CD14-positive monocyte (primary cell): ENCODE measurements around the gene RBM17. TPM values are rescaled to one million over a fixed set of nuclear protein-coding genes. Genes with fewer than 3 reads are reported as not detected.

Experiments
- DNase-seq, 3 donors: peaks; one replicate each; pipeline ENCODE4 v3.0.0-alpha.2; 2011 to 2022
- H2AFZ ChIP-seq: 2 replicates; pipeline ENCODE4 v1.6.0; 2012; ENCODE audit warnings: mild to moderate bottlenecking, low read depth, low read length, inconsistent platforms; ENCODE audit not compliant: insufficient read depth, poor library complexity, severe bottlenecking
- H3K27ac ChIP-seq, 2 donors: 1 replicate in 1 of 2; 2 replicates in 1 of 2; pipeline ENCODE4 v1.5.1; 2012 to 2013; ENCODE audit warnings: low read length in 2 of 2, control low read depth in 1 of 2, inconsistent platforms in 1 of 2, low read depth in 1 of 2, mild to moderate bottlenecking in 1 of 2
- H3K27me3 ChIP-seq, 2 donors: one replicate each; pipeline versions ENCODE4 v1.6.0 to v1.6.1; 2011 to 2013; ENCODE audit warnings: low read length in 2 of 2; ENCODE audit not compliant: control insufficient read depth in 2 of 2, insufficient read depth in 2 of 2
- H3K36me3 ChIP-seq, 2 donors: replicated peaks in 1 of 2; 1 replicate in 1 of 2; 2 replicates in 1 of 2; pipeline versions ENCODE4 v1.5.1 to v1.6.1; 2012 to 2013; ENCODE audit warnings: low read length in 2 of 2, control low read depth in 1 of 2, inconsistent platforms in 1 of 2, mild to moderate bottlenecking in 1 of 2; ENCODE audit not compliant: insufficient read depth in 2 of 2, control insufficient read depth in 1 of 2
- H3K4me1 ChIP-seq, 2 donors: 1 replicate in 1 of 2; 2 replicates in 1 of 2; pipeline versions ENCODE4 v1.5.1 to v1.6.1; 2012 to 2013; ENCODE audit warnings: low read length in 2 of 2, control low read depth in 1 of 2, inconsistent platforms in 1 of 2, mild to moderate bottlenecking in 1 of 2, moderate library complexity in 1 of 2; ENCODE audit not compliant: insufficient read depth in 2 of 2, control insufficient read depth in 1 of 2
- H3K4me2 ChIP-seq: replicated peaks from 2 replicates; pipeline ENCODE3; 2012; ENCODE audit warnings: low read length, moderate library complexity, mild to moderate bottlenecking; ENCODE audit not compliant: poor library complexity, severe bottlenecking; ENCODE audit errors: extremely low read depth
- H3K4me3 ChIP-seq, 3 experiments: fragments of 200-600 bp in 1 of 3; sonication (generic) in 1 of 3; replicated peaks in 1 of 3; 1 replicate in 2 of 3; 2 replicates in 1 of 3; pipeline ENCODE4 v1.5.1; 2011 to 2013; ENCODE audit warnings: low read length in 3 of 3, mild to moderate bottlenecking in 3 of 3, control low read depth in 2 of 3, low read depth in 2 of 3, inconsistent platforms in 1 of 3, moderate library complexity in 1 of 3
- H3K79me2 ChIP-seq: 2 replicates; pipeline ENCODE4 v1.6.0; 2012; ENCODE audit warnings: mild to moderate bottlenecking, control low read depth, inconsistent platforms, low read length, moderate library complexity; ENCODE audit not compliant: insufficient read depth
- H3K9ac ChIP-seq: 2 replicates; pipeline ENCODE4 v1.6.0; 2017; ENCODE audit warnings: low read length, mild to moderate bottlenecking; ENCODE audit not compliant: insufficient read depth, poor library complexity, severe bottlenecking
- H3K9me3 ChIP-seq, 2 donors: replicated peaks in 1 of 2; 1 replicate in 1 of 2; 2 replicates in 1 of 2; pipeline versions ENCODE4 v1.5.1 to v1.6.1; 2012 to 2013; ENCODE audit warnings: low read length in 2 of 2, control low read depth in 1 of 2; ENCODE audit not compliant: control insufficient read depth in 1 of 2, insufficient read depth in 1 of 2
- H4K20me1 ChIP-seq: 2 replicates; pipeline ENCODE4 v1.6.0; 2012; ENCODE audit warnings: mild to moderate bottlenecking, low read length, control low read depth, moderate library complexity; ENCODE audit not compliant: insufficient read depth
- H3K27ac Mint-ChIP-seq, 7 donors: one replicate each; pipeline ENCODE4 v1.8.0; 2020; ENCODE audit warnings: mild to moderate bottlenecking in 7 of 7, mixed read lengths in 7 of 7, moderate library complexity in 6 of 7, inconsistent platforms in 2 of 7
- H3K27me3 Mint-ChIP-seq, 3 donors: one replicate each; pipeline ENCODE4 v1.8.0; 2021 to 2022; ENCODE audit warnings: low read depth in 3 of 3, mild to moderate bottlenecking in 3 of 3, mixed read lengths in 3 of 3, moderate library complexity in 3 of 3, inconsistent platforms in 1 of 3
- H3K36me3 Mint-ChIP-seq, 2 donors: one replicate each; pipeline ENCODE4 v1.8.0; 2020; ENCODE audit warnings: mixed read lengths in 2 of 2, inconsistent platforms in 1 of 2, mild to moderate bottlenecking in 1 of 2
- H3K4me1 Mint-ChIP-seq: one replicate; pipeline ENCODE4 v1.8.0; 2020; ENCODE audit warnings: mild to moderate bottlenecking, mixed read lengths
- H3K4me3 Mint-ChIP-seq, 2 donors: one replicate each; pipeline ENCODE4 v1.8.0; 2020; ENCODE audit warnings: mild to moderate bottlenecking in 2 of 2, mixed read lengths in 2 of 2, moderate library complexity in 1 of 2
- H3K9me3 Mint-ChIP-seq, 7 donors: one replicate each; pipeline ENCODE4 v1.8.0; 2020 to 2022; ENCODE audit warnings: mixed read lengths in 7 of 7, mild to moderate bottlenecking in 6 of 7, moderate library complexity in 6 of 7, inconsistent platforms in 2 of 7
- CTCF ChIP-seq: fragments of 200-600 bp; IDR thresholded peaks from one replicate; pipeline ENCODE4 v1.8.0; 2022; ENCODE audit warnings: antibody characterized with exemption, mild to moderate bottlenecking
- WGBS: methylation state at CpG from one replicate; pipeline ENCODE4 v1.1.5; 2013; ENCODE audit warnings: missing lambda C conversion rate; ENCODE audit not compliant: insufficient coverage; 5-methylcytosine and 5-hydroxymethylcytosine counted together
- intact Hi-C, 2 donors: fragments of 100-400 bp; cut with micrococcal nuclease; formaldehyde crosslinking; loops; one replicate each; pipeline versions ENCODE4 v1.15.0 to v1.15.1; 2023
- polyA plus RNA-seq, 3 donors: library from polyadenylated mRNA; depleted of rRNA in 1 of 3; unstranded in 2 of 3; stranded (reverse) in 1 of 3; fragments of 300-500 nt in 2 of 3; fragments of >200 nt in 1 of 3; fragmentation: Illumina TruSeq in 2 of 3; gene quantifications; 1 replicate in 2 of 3; 2 replicates in 1 of 3; pipeline ENCODE4 v1.2.3, GENCODE V29; 2012 to 2021

The RBM17 gene
- polyA plus RNA-seq, 3 donors = 37.2 to 51.4 (median 44.5) TPM

- Histone ChIP-seq H3K36me3 (no peaks in the 10 kb centered on the region), H3K4me1 (peaks cover 32 to 33% of the 10 kb centered on the region in 2 donors), H3K9me3 (no peaks in the 10 kb centered on the region), H4K20me1 (no peaks in the 10 kb centered on the region), H3K27ac (no peak overlapping the region), H3K4me3 (no peak overlapping the region), H3K79me2 (no peaks in the 10 kb centered on the region), H3K27me3 (peaks cover 0 to 7% of the 10 kb centered on the region in 2 donors), H3K4me2 (no peak overlapping the region), H3K9ac (no peak overlapping the region), H2AFZ (no peak overlapping the region)
- Mint-ChIP-seq H3K27me3 (peaks cover 4 to 9% (median 6%) of the 10 kb centered on the region in 3 donors), H3K4me3 (no peak overlapping the region), H3K36me3 (no peaks in the 10 kb centered on the region), H3K4me1 (peaks cover 40% of the 10 kb centered on the region), H3K27ac (no peak overlapping the region), H3K9me3 (peaks cover 0 to 3% (median 0%) of the 10 kb centered on the region in 7 donors)
- intact Hi-C loops = no loop called here
- TF ChIP-seq CTCF = no peak
- no peak for DNase-seq
- WGBS = no CpG with 5 or more reads among the region's 4 CpGs
Observed at GRCh38 chr10:6053303-6053702, 35.5 kb upstream of the RBM17 start.

GRCh38 chr10:6053816-6054631 is 34.8 kb upstream of the RBM17 start:
- Histone ChIP-seq H3K27me3 (peaks cover 0 to 7% of the 10 kb centered on the region in 2 donors), H2AFZ (peak overlapping the region; percentile 55), H3K4me1 (peaks cover 32 to 33% of the 10 kb centered on the region in 2 donors), H4K20me1 (no peaks in the 10 kb centered on the region), H3K36me3 (no peaks in the 10 kb centered on the region), H3K4me2 (peak overlapping the region; percentile 58), H3K9me3 (no peaks in the 10 kb centered on the region), H3K4me3 (peak overlapping the region in 1 of 3 experiments; percentile 40), H3K9ac (no peak overlapping the region), H3K79me2 (no peaks in the 10 kb centered on the region), H3K27ac (no peak overlapping the region)
- H3K27me3 Mint-ChIP-seq = peaks cover 4 to 9% (median 6%) of the 10 kb centered on the region in 3 donors
- peak overlapping the region in 5 of 7 donors; percentile 3 to 79 (median 60) for H3K27ac Mint-ChIP-seq
- intact Hi-C loops = no loop called here
- WGBS = 12% methylated on average over 13 of the region's 18 CpGs
- peak overlapping the region in 1 of 2 donors; percentile 89 for H3K4me3 Mint-ChIP-seq
- no peaks in the 10 kb centered on the region for H3K36me3 Mint-ChIP-seq
- peaks cover 0 to 3% (median 0%) of the 10 kb centered on the region in 7 donors for H3K9me3 Mint-ChIP-seq
- no peak for TF ChIP-seq CTCF
- H3K4me1 Mint-ChIP-seq = peaks cover 40% of the 10 kb centered on the region
- peak in 1 of 3 donors; percentile 55 for DNase-seq
